K562 (cell line): ENCODE results near the gene UBE2H. TPM values are rescaled to one million over a fixed set of nuclear protein-coding genes. Genes with fewer than 3 reads are reported as not detected.
A peak's percentile ranks its signal among the peaks of the same experiment; 100 is the strongest.

Source experiments
- ARHGAP35 ChIP-seq: fragments of 450-650 bp; IDR thresholded peaks from 2 replicates; pipeline ENCODE4 v1.6.1; 2018; ENCODE audit not compliant: partially characterized antibody
- CBFA2T2 ChIP-seq: fragments of 450-650 bp; conservative IDR thresholded peaks from 2 replicates; pipeline ENCODE4 v1.6.1; 2017; ENCODE audit warnings: mild to moderate bottlenecking
- CEBPG ChIP-seq, 3 experiments: fragments of 200-800 bp in 1 of 3; sonication (Bioruptor generic) in 1 of 3; sonication (generic) in 1 of 3; formaldehyde crosslinking in 1 of 3; IDR thresholded peaks in 2 of 3; conservative IDR thresholded peaks in 1 of 3; 2 replicates each; pipeline versions ENCODE4 v1.6.1 to v1.8.0; 2016 to 2022; ENCODE audit warnings: missing compliant biosample characterization in 2 of 3, missing genetic modification characterization in 2 of 3, mild to moderate bottlenecking in 1 of 3, missing genetic modification reagents in 1 of 3
- CREM ChIP-seq: IDR thresholded peaks from 2 replicates; pipeline ENCODE4 v1.6.1; 2014; ENCODE audit warnings: antibody characterized with exemption, low read depth
- CTCF ChIP-seq, 3 experiments: IDR thresholded peaks in 2 of 3; conservative IDR thresholded peaks in 1 of 3; 2 replicates each; pipeline ENCODE4 v1.5.1; 2011 to 2012; ENCODE audit warnings: low read length in 3 of 3, mild to moderate bottlenecking in 3 of 3, control low read depth in 2 of 3, improper control_type of control experiment in 1 of 3, inconsistent platforms in 1 of 3, low read depth in 1 of 3, mixed read lengths in 1 of 3, moderate library complexity in 1 of 3; ENCODE audit not compliant: insufficient read depth in 2 of 3
- DPF2 ChIP-seq: fragments of 450-650 bp; IDR thresholded peaks from 2 replicates; pipeline ENCODE4 v1.6.1; 2016
- EP300 ChIP-seq: IDR thresholded peaks from 2 replicates; pipeline ENCODE4 v1.6.1; 2012; ENCODE audit warnings: low read length, improper control_type of control experiment
- EP400 ChIP-seq: fragments of 450-650 bp; IDR thresholded peaks from 2 replicates; pipeline ENCODE4 v1.6.1; 2017; ENCODE audit warnings: antibody characterized with exemption, mild to moderate bottlenecking, moderate library complexity
- ETS2 ChIP-seq: IDR thresholded peaks from 2 replicates; pipeline ENCODE4 v1.6.1; 2016; ENCODE audit warnings: borderline replicate concordance, missing genetic modification characterization, mild to moderate bottlenecking, moderate library complexity, missing compliant biosample characterization; ENCODE audit not compliant: poor library complexity, severe bottlenecking
- FOXA3 ChIP-seq, 2 experiments: fragments of 450-650 bp in 1 of 2; sonication (generic) in 1 of 2; formaldehyde crosslinking; IDR thresholded peaks in 1 of 2; conservative IDR thresholded peaks in 1 of 2; 2 replicates each; pipeline versions ENCODE4 v1.4.0 to v1.8.0; 2020 to 2022; ENCODE audit warnings: mild to moderate bottlenecking in 2 of 2, missing genetic modification reagents in 1 of 2
- FOXK1 ChIP-seq: sonication (generic); formaldehyde crosslinking; IDR thresholded peaks from 2 replicates; pipeline ENCODE4 v1.8.0; 2022; ENCODE audit warnings: missing genetic modification reagents, mild to moderate bottlenecking, borderline replicate concordance
- HDAC1 ChIP-seq, 2 experiments: fragments of 450-650 bp; IDR thresholded peaks; 2 replicates each; pipeline ENCODE4 v1.6.1; 2016 to 2017; ENCODE audit warnings: inconsistent platforms in 1 of 2, mild to moderate bottlenecking in 1 of 2, moderate library complexity in 1 of 2
- IRF2 ChIP-seq: sonication (generic); formaldehyde crosslinking; IDR thresholded peaks from 2 replicates; pipeline ENCODE4 v1.8.1; 2022; ENCODE audit warnings: mild to moderate bottlenecking, missing genetic modification reagents
- KDM1A ChIP-seq, 2 experiments: fragments of 450-650 bp; IDR thresholded peaks; 2 replicates each; pipeline ENCODE4 v1.6.1; 2016; ENCODE audit warnings: mild to moderate bottlenecking in 2 of 2
- MAFK ChIP-seq: IDR thresholded peaks from 2 replicates; pipeline ENCODE4 v1.6.1; 2011; ENCODE audit warnings: low read length, improper control_type of control experiment
- MBD2 ChIP-seq: sonication (generic); IDR thresholded peaks from 2 replicates; pipeline ENCODE4 v1.6.1; 2016; ENCODE audit warnings: low read depth, borderline replicate concordance
- MYC ChIP-seq, 2 experiments: fragments of 250-450 bp in 1 of 2; sonication (Bioruptor Pico) in 1 of 2; IDR thresholded peaks; 2 replicates each; pipeline versions ENCODE4 v1.5.1 to v1.6.1; 2012 to 2021; ENCODE audit warnings: low read depth in 2 of 2, borderline replicate concordance in 1 of 2, improper control_type of control experiment in 1 of 2, low read length in 1 of 2, mild to moderate bottlenecking in 1 of 2, moderate library complexity in 1 of 2
- NBN ChIP-seq: fragments of 450-650 bp; IDR thresholded peaks from 2 replicates; pipeline ENCODE4 v1.6.1; 2016; ENCODE audit warnings: low read depth, mild to moderate bottlenecking
- NRF1 ChIP-seq, 2 experiments: fragments of 450-650 bp; IDR thresholded peaks in 1 of 2; conservative IDR thresholded peaks in 1 of 2; 2 replicates each; pipeline ENCODE4 v1.6.1; 2014; ENCODE audit warnings: mild to moderate bottlenecking in 2 of 2
- ZBTB7A ChIP-seq: IDR thresholded peaks from 2 replicates; pipeline ENCODE4 v1.6.1; 2011; ENCODE audit warnings: low read depth, mild to moderate bottlenecking, low read length, moderate library complexity, borderline replicate concordance; ENCODE audit not compliant: control insufficient read depth
- ZC3H4 ChIP-seq: sonication (generic); formaldehyde crosslinking; IDR thresholded peaks from 2 replicates; pipeline ENCODE4 v1.9.0; 2021; ENCODE audit warnings: missing genetic modification reagents, borderline replicate concordance
- ZNF384 ChIP-seq: IDR thresholded peaks from 2 replicates; pipeline ENCODE4 v1.6.1; 2012; ENCODE audit warnings: low read depth, low read length, improper control_type of control experiment
- polyA plus RNA-seq, 8 experiments: library from polyadenylated mRNA; depleted of rRNA in 4 of 8; stranded (reverse) in 5 of 8; unstranded in 3 of 8; fragments of >200 nt; fragmentation: Nextera tagmentation in 2 of 8; fragmentation: Illumina TruSeq in 1 of 8; extraction: Ambion mirVana in 2 of 8; extraction: Trizol in 1 of 8; gene quantifications; 2 replicates each; pipeline versions ENCODE4 v1.2.1 to v1.2.3, GENCODE V29; 2011 to 2014; ENCODE audit warnings: inconsistent platforms in 1 of 8, missing spikeins in 1 of 8
- total RNA-seq, 7 experiments: library from RNA; depleted of rRNA in 6 of 7; stranded (reverse); fragments of >200 nt in 6 of 7; fragmentation: Illumina TruSeq in 2 of 7; extraction: Trizol in 2 of 7; gene quantifications; 2 replicates each; pipeline versions ENCODE4 v1.2.1 to v1.2.3, GENCODE V29; 2011 to 2021; ENCODE audit warnings: low replicate concordance in 1 of 7
- TF ChIP-seq, protein P1 (sequence below): fragments of 200-800 bp; sonication (Bioruptor generic); IDR thresholded peaks from 2 replicates; pipeline ENCODE4 v1.6.1; 2017; ENCODE audit warnings: missing genetic modification characterization, missing compliant biosample characterization

UBE2H gene
- total and polyA plus RNA-seq, 9 of the 15 experiments (the other 6 are each of a cell fraction or from before 2014, with no cell fraction given) = 6.3 to 33.0 (median 13.3) TPM

DNA sequence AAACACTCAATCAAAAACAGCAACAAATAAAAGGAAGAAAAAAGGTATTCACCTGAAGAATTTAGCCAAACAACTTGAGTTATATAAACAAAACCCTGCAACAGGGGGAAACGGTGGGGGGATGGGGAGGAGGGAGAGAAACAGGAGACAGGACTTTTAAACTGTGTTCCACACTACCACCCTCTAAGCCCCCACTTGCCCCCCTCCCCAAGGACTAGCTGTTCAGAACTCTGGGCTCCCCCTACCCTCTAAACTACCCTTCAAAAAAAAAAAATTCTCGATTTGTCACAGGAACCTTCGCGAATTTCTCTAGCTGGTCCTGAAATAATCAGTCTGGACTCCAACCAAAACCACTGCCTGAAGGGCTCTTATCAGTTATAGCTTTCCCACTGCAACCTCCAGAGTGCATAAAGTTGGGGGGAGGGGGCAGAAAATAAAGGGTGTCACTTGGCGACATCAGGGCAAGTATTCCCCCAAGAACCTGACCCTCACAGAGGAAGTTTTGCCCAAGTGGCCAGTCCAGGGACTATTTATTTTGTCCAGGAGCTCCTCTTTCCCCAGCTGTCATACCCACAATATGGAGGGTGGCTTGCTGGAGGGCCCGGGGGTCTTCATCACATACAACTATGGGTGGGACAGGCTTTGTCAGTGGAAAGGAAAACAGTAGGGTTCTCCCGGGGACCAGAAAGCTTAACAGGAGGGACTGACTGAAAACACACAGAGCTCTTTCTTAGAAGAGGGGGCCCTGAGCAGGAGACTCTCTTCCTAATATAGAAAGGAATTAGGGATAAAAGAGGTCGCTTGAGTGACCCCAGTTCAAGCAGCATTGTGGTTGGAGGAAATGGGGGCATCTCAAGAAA, 1.3 kb downstream of the UBE2H start (continued):
- TF ChIP-seq NRF1 (conservative IDR thresholded peaks at IDR 0.05 in 1 of 2, IDR thresholded peaks at IDR 0.05 in 1 of 2) = no peak; a peak in 1 of 4 replicates
- TF ChIP-seq ARHGAP35 = peak; percentile 64
- TF ChIP-seq MAFK = no peak
- TF ChIP-seq, protein P1, sequence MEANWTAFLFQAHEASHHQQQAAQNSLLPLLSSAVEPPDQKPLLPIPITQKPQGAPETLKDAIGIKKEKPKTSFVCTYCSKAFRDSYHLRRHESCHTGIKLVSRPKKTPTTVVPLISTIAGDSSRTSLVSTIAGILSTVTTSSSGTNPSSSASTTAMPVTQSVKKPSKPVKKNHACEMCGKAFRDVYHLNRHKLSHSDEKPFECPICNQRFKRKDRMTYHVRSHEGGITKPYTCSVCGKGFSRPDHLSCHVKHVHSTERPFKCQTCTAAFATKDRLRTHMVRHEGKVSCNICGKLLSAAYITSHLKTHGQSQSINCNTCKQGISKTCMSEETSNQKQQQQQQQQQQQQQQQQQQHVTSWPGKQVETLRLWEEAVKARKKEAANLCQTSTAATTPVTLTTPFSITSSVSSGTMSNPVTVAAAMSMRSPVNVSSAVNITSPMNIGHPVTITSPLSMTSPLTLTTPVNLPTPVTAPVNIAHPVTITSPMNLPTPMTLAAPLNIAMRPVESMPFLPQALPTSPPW (CRISPR knock-in tag) = peak; percentile 55
- TF ChIP-seq CBFA2T2 = peak; percentile 33; the same call in 1 of the 2 replicates
- TF ChIP-seq CTCF (IDR thresholded peaks at IDR 0.05 in 2 of 3, conservative IDR thresholded peaks at IDR 0.05 in 1 of 3; ENCODE audit: insufficient read depth in 2 of 3, low read depth in 1 of 3, low read length in 3 of 3) = peak in 1 of 3 experiments; percentile 17; a peak in 1 of 6 replicates
- TF ChIP-seq KDM1A (IDR thresholded peaks at IDR 0.05) = peak; percentile 82 to 83; a peak in 3 of 4 replicates
- TF ChIP-seq CREM = 0 out of 2 replicates have a peak, but pooled peaks have one; percentile 15
- TF ChIP-seq CEBPG (CRISPR knock-in tag; IDR thresholded peaks at IDR 0.05) = 0 out of 2 replicates have a peak, but pooled peaks have one; percentile 11
- TF ChIP-seq CEBPG (tag; conservative IDR thresholded peaks at IDR 0.05 in 1 of 2, IDR thresholded peaks at IDR 0.05 in 1 of 2) = no peak
- no peak for TF ChIP-seq FOXA3 (CRISPR knock-in tag; conservative IDR thresholded peaks at IDR 0.05 in 1 of 2, IDR thresholded peaks at IDR 0.05 in 1 of 2)
- peak in 1 of 2 experiments; percentile 37; a peak in 1 of 4 replicates for TF ChIP-seq HDAC1 (IDR thresholded peaks at IDR 0.05)
- TF ChIP-seq DPF2 = peak; percentile 63
- TF ChIP-seq ZC3H4 (CRISPR knock-in tag) = 0 out of 2 replicates have a peak, but pooled peaks have one; percentile 70
- TF ChIP-seq ZNF384 = 0 out of 2 replicates have a peak, but pooled peaks have one; percentile 30
- TF ChIP-seq MYC (IDR thresholded peaks at IDR 0.05; ENCODE audit: low read depth, low read length) = 0 out of 2 replicates have a peak, but pooled peaks have one; percentile 30
- no peak for TF ChIP-seq MYC (CRISPR knock-in tag; IDR thresholded peaks at IDR 0.05; ENCODE audit: borderline replicate concordance, low read depth)
- TF ChIP-seq FOXK1 (CRISPR knock-in tag) = 0 out of 2 replicates have a peak, but pooled peaks have one; percentile 17
- TF ChIP-seq MBD2 = peak; percentile 51; the same call in 1 of the 2 replicates
- no peak for TF ChIP-seq NBN
- TF ChIP-seq EP400 = 0 out of 2 replicates have a peak, but pooled peaks have one; percentile 21
- TF ChIP-seq EP300 = peak; percentile 62
- TF ChIP-seq IRF2 = no peak
- TF ChIP-seq ETS2 = no peak
- TF ChIP-seq ZBTB7A = peak; percentile 68; the same call in 1 of the 2 replicates
